HG03175 (cell line): Measurements from ENCODE around the gene RNLS.

Source experiments
- ATAC-seq: cut with Tn5 transposase; IDR thresholded peaks from one replicate; pipeline ENCODE4 v1.9.1; 2021; ENCODE audit warnings: mild to moderate bottlenecking, moderate library complexity; ENCODE audit not compliant: unreplicated experiment

RNLS gene

GRCh38 chr10:88582806-88583583 lies at the start of gene RNLS:
TSS of gene RNLS (minus strand) at chr10:88583318.
- peak; percentile 85 for ATAC-seq

DNA sequence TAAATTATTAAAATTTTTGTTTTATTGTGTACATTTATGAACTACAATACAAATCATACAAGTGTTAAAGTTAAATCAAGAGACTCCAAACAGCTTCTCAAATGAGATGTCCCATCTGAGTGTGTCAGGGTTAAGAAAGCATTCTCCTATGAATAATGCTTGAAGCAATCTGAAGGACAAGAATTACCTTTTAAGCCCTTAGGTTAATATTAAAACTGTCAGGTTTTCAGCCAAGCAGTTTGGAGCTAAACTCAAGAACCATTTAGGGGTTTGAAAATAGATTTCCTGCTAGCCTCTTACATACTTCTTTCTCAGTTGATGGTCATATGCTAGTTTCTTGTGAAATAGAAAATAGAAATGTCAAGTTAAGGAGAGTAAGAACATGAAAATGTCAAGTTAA lies 41.7 kb upstream of the RNLS start:
- no peak for ATAC-seq

DNA sequence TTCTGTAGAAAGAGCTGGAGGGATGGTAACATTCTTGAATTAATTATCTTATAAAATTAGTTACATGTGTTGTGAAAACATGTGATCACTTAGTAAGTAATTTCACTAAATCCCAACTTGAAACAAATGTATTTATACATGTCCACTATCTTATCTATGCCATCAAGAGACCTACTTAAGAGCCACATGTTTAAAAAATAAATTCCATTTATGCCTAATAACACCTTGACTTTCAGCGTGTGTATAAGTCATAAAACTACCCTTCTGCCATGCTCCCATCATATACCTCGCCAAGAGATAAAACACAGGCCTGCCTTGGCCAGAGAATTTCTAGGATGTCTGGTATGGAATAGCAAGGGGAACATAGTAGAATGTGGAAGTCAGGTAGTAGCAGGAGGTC lies 40.7 kb upstream of the RNLS start:
- no peak for ATAC-seq

GRCh38 chr10:88620441-88620840 lies 37.3 kb upstream of the RNLS start:
- no peak for ATAC-seq

DNA sequence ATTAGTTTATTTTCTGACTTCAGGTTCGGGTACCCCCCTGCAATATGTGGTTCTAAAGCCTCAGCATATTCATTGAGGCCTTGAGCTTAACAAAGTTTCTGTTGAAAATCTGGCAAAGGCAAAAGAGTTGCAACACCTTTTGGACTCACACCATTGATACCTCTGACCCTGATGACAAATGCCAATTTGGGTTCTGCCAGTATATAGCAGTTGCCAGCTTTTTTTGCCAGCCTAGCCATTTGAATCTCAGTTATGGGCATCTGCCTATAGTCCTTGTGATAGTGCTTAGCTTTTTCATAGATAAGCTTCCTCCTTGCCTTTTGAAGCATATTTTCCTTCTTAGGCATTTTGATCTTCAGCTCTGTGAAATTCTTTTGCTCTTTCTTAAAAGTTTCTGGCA lies 35.4 kb upstream of the RNLS start:
- ATAC-seq, result no peak

DNA sequence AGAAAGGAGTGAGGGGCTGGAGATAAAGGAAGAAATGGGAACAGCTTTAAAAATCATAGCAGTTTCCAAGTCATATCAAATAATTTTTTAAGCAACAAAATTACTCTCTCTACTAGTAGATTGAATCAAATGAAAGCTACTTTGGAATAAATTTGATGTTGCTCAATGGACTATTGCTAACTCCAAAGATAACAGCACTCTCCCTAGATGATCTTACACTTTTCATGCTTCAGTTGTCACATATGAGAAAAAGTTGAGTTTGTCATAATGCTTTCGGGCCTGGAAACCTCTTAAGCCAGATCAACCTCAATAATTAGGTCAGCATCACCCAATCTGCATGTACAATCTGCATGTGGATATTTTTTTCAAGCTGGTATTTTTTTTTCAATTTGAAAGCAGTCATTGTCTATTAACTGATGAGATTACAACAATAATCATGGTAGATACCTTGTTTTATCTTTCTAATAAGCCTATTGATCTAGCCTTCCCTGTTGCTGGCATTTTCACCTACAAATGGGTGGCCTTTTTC lies 34.7 kb upstream of the RNLS start:
- no peak for ATAC-seq

GRCh38 chr10:88616250-88616977 lies 33.3 kb upstream of the RNLS start:
- ATAC-seq, result no peak

- ATAC-seq, result no peak
Observed at GRCh38 chr10:88608780-88609179, 25.7 kb upstream of the RNLS start.

DNA sequence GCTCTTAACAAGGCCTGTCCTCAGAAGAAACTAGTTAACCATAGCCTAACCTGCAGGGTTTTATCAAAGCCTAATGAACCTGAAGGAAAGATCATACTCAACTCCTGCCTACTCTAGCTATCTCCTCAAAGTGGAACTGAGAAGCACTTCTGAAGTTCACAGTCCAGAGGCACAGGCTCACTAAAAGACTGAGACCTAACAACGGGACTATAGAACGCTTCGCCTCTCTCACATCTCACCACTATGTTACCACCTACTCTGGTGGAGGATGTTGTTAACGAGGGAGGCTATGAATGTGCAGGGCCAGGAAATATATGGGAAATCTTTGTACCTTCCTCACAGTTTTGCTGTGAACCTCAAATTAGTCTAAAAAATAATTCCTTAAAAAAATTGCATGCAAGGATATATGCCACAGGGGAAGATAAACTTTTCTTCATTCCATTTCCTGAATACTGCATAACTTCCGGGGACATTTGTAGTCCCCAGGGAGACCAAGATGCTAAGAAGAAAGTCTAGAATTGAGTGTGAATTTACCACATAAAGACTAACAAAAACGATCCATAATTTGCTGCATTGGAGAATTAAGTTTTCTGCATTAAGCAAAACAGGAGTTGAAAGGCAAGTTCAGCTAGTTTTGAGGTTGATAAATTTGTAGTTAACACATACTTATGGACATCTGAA lies 25.1 kb upstream of the RNLS start:
- no peak for ATAC-seq

DNA sequence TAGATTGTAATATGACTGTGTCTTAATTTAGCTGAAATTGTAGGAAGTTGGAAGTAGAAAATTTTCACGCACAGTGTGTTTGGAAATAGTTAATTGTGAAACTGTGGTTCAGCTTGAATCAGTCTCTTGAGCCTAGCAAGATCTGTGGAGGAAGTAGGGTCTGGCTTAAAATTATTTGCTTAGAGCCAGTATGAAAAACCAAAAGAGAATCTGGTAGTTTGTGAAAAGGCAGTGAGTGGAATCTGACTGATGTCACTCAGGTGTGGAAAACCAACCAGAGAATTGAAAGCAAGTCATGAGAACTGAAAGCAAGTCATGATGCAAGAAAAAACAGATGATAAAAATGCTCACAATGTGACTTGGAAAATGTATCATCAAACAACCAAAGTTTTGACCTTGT lies 14.9 kb upstream of the RNLS start:
- peak; percentile 78 for ATAC-seq

- ATAC-seq, result no peak
Observed at GRCh38 chr10:88594482-88594881, 11.4 kb upstream of the RNLS start.

GRCh38 chr10:88592906-88593305 lies 9.8 kb upstream of the RNLS start:
- ATAC-seq, result no peak

GRCh38 chr10:88592381-88592780 lies 9.3 kb upstream of the RNLS start:
- ATAC-seq, result no peak

DNA sequence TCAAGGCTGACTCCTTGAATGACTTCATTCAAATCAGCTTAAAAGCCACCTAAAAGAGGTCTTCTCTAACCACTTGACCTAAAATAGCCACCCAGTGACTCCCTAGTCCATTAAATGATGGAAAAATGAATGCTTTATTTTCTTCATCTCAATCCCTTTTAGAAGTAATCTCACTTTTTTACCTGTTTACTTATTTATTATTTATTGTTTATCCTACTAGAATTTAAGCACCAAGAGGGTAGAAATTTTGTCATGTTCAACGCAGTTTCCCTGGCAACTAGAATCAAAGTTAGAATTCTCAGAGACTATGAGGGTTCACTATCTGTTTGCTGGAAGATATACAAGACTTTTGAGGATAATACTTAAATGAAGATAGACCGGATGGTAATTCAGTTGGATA lies 3.3 kb upstream of the RNLS start, which contains the start of gene LIPJ:
LIPJ (plus strand) TSS at position 301 of the 400 bp plus-strand sequence. CDS start 3,926 bp downstream, outside the sequence.
- ATAC-seq, result no peak

DNA sequence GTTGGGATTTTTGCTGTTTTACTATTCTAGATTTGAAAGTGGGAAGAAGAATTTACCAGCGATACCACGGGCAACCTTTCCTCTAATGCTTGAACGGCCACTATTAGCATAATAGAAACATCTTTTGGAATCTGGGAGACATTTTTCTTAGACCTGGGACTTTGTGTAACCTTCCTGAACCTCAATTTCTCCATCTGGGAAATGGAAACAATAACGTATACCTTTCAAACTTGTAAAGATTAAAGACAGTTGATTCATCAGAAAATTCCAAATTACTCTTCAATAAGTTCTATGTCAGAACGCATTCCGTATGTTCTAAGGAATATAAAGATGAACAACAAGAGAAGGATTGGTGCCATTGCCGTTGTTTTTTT lies 453 bp upstream of the RNLS start:
- no peak for ATAC-seq

DNA sequence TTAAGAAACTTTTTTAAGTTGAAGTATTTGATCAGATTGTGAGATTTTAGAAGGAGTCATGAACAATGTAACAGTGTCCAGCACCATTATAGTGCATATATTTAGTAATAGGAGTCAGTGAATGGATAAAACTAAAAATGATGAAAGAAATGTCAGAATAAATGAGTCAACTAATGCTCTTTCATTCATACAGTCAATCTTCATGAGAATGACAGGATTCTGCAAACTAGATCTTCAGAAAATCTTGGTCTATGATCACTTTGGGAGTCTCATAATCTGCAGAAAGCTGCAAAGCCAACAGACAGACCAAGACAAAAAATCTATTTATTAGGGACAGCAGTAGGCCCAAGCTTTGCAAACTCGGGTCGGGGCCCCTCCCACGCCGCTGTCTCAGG lies 710 bp downstream of the RNLS start:
- no peak for ATAC-seq

- ATAC-seq, result no peak
Observed at GRCh38 chr10:88565072-88565471, 18.0 kb downstream of the RNLS start.

DNA sequence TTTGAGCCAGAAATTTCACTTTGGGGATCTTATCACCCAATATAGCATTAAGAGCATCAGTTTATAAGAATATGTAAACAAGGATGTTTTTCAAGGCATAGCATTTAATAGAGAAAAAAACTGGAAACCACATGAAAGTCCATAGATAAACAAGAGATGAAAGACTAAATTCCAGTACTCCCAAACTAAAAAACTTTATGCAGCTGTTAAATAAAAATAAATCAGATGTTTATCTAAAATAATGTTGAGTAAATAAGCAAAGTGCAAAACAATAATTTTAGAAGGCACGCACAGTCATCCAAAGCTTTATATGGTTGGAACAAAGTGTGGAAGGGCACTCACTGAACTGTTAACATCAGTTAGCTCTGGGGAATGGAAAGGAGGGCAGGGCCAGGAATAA lies 21.0 kb downstream of the RNLS start:
- ATAC-seq, result no peak

- no peak for ATAC-seq
Observed at GRCh38 chr10:88557658-88558057, 25.5 kb downstream of the RNLS start.

DNA sequence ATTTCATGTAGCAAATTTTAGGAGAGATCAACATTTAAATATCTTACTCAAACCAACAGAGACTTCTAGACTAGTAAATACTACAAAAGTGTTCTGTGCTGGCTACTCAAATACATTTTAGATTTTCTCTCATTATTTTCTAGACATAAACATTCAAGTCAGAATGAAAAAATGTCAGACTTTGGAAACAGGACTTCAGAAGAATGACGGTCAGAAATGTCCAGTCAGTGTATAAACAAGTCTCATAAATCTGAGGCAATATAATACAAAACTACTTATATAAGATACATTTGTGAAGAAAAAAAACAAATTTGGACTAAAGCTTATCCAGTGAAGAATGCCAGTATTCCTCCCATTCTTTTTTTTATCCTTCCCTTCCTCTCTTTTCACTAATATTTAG lies 25.9 kb downstream of the RNLS start:
- ATAC-seq, result no peak

DNA sequence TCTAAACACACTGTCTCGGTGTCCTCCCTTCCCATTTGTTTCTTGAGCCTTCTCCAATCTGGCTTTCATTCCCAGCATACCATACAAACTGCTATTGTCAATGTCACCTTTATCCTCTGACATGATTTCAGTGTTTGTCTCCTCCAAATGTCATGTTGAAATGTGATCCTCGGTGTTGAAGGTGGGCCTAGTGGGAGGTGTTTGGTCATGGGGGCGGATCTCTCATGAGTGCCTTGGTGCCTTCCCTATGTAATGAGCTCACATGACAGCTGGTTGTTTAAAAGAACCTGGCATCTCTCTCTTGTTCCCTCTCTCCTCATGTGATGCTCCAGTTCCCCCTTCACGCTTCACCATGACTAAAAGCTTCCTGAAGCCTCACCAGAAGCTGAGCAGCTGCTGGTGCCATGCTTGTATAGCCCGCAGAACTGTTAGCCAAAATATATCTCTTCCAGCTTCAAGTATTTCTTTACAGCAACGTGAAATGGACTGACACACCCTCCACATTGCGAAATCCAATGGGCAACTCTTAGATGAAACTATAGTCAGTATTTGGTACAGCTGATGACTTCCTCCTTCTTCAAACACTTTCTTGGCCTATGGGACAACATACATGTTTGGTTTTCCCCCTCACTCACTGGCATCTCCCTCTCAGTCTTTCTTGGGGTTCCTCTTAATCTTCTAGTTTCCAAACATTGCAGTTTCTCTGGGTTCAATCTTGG lies 27.8 kb downstream of the RNLS start:
- no peak for ATAC-seq
